Loucy (cell line): ENCODE measurements around the gene LAPTM5.

ENCODE experiments used
- EZH2phosphoT487 ChIP-seq: fragments of 200-600 bp; IDR thresholded peaks from 2 replicates; pipeline ENCODE4 v1.6.1; 2018; ENCODE audit warnings: antibody characterized with exemption, mild to moderate bottlenecking, moderate library complexity, borderline replicate concordance
- TF ChIP-seq, protein P1 (sequence below): fragments of 200-600 bp; sonication (generic); conservative IDR thresholded peaks from 2 replicates; pipeline ENCODE4 v1.5.1; 2014; ENCODE audit warnings: mild to moderate bottlenecking, antibody characterized with exemption, low read length

- TF ChIP-seq, protein P1, sequence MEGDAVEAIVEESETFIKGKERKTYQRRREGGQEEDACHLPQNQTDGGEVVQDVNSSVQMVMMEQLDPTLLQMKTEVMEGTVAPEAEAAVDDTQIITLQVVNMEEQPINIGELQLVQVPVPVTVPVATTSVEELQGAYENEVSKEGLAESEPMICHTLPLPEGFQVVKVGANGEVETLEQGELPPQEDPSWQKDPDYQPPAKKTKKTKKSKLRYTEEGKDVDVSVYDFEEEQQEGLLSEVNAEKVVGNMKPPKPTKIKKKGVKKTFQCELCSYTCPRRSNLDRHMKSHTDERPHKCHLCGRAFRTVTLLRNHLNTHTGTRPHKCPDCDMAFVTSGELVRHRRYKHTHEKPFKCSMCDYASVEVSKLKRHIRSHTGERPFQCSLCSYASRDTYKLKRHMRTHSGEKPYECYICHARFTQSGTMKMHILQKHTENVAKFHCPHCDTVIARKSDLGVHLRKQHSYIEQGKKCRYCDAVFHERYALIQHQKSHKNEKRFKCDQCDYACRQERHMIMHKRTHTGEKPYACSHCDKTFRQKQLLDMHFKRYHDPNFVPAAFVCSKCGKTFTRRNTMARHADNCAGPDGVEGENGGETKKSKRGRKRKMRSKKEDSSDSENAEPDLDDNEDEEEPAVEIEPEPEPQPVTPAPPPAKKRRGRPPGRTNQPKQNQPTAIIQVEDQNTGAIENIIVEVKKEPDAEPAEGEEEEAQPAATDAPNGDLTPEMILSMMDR = no peak
- TF ChIP-seq EZH2phosphoT487 = no peak
These were observed 41.6 kb upstream of the LAPTM5 start for GRCh38 chr1:30799233-30799511.
